HS-27A (cell line): ENCODE results near the gene DNAH14.

ENCODE experiments used
- DNase-seq: peaks from one replicate; pipeline ENCODE4 v3.0.0-alpha.2; 2012; ENCODE audit warnings: low read depth, missing footprints

The DNAH14 gene

GRCh38 chr1:225428881-225429455 lies 499.5 kb downstream of the DNAH14 start:
- no peak for DNase-seq

GRCh38 chr1:225430301-225430700 lies 500.8 kb downstream of the DNAH14 start:
- no peak for DNase-seq

- DNase-seq = no peak
Observed at GRCh38 chr1:225431081-225431863, 501.8 kb downstream of the DNAH14 start.

- DNase-seq = no peak
Observed at GRCh38 chr1:225434046-225434445, 504.6 kb downstream of the DNAH14 start.

- DNase-seq = no peak
Observed at GRCh38 chr1:225435076-225435475, 505.6 kb downstream of the DNAH14 start.

GRCh38 chr1:225435487-225435886 lies 506.0 kb downstream of the DNAH14 start:
- DNase-seq = no peak

GRCh38 chr1:225435957-225436392 lies 506.5 kb downstream of the DNAH14 start:
- DNase-seq = no peak

GRCh38 chr1:225437710-225438437 lies 508.4 kb downstream of the DNAH14 start:
- no peak for DNase-seq

- no peak for DNase-seq
Observed at GRCh38 chr1:225440380-225441221, 511.1 kb downstream of the DNAH14 start.

- DNase-seq = no peak
Observed at GRCh38 chr1:225441314-225442122, 512.0 kb downstream of the DNAH14 start.

- no peak for DNase-seq
Observed at GRCh38 chr1:225442123-225442505, 512.6 kb downstream of the DNAH14 start.

GRCh38 chr1:225445639-225446594 lies 516.4 kb downstream of the DNAH14 start:
- DNase-seq = no peak

GRCh38 chr1:225446595-225446960 lies 517.1 kb downstream of the DNAH14 start:
- DNase-seq = no peak

GRCh38 chr1:225446981-225447615 lies 517.6 kb downstream of the DNAH14 start:
- DNase-seq = no peak

- DNase-seq = no peak
Observed at GRCh38 chr1:225447650-225448089, 518.2 kb downstream of the DNAH14 start.

GRCh38 chr1:225448146-225448805 lies 518.8 kb downstream of the DNAH14 start:
- DNase-seq = no peak
